Stimulated activated CD4-positive, alpha-beta T cell treated with anti-CD3 and anti-CD28 coated beads, Interleukin-1b, Interleukin-23, amount 100 ng/mL, for 4 hours (primary cell): ENCODE results near the gene TCF4.

Source experiments
- DNase-seq, 2 donors: peaks; one replicate each; pipeline ENCODE4 v3.0.0-alpha.2; 2020; ENCODE audit warnings: low read depth in 2 of 2

The TCF4 gene

DNA sequence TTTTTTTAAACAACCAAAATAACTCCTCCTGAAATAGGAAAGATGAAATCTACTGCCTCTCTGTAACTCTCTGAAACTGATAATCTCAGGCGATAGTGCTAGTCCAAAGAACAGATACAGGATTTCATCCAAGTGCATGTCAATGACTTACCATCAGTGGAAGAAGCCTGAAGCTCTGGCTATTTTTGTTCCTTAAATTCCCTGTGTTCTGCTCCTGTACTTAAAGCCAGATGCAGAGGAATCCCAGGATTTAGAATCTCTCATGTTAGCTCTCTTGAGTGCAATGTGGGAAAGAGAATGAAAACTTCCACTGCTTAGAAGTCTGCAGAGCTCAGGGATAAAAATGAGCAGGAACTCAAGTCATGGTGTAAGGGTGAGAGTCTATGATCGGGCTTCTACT, 291.9 kb downstream of the TCF4 start:
- DNase-seq, result no peak

DNA sequence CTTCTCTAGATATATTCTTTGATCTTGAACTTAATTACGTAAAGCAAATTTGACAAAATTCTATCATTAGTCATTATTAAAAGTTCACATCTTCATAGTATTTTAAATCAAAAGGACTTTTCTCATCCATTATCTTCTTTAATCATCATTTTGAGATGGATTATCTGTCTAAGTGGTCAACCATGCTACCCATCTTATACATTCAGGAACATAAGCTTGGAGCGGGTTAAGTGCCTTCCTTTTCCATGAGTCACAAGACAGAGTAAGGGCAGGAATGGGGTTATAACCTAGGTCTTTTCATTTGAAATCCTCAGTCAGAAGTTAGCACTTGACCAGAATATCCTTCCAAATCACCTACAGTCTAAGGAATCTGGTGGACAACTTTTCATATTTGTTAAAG, 297.1 kb downstream of the TCF4 start:
- DNase-seq, result no peak

DNA sequence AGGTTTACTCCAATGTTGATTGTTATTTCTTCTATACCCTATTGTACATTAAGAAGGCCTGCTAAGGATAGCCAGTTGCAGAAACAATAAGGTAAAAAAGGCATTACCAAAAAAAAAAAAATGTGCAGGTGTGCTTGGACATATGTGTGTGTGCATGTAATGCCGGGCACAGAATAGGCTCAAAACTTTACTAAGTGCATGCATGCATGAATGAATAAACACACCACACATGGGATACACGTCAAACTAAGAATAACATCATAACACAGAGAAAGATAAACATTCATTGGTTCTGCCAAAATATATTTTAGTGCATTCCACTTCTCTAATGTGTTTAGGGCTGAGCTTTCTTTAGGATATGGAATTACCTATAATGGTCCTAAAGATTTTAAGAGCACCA, 298.2 kb downstream of the TCF4 start:
- no peak for DNase-seq

DNA sequence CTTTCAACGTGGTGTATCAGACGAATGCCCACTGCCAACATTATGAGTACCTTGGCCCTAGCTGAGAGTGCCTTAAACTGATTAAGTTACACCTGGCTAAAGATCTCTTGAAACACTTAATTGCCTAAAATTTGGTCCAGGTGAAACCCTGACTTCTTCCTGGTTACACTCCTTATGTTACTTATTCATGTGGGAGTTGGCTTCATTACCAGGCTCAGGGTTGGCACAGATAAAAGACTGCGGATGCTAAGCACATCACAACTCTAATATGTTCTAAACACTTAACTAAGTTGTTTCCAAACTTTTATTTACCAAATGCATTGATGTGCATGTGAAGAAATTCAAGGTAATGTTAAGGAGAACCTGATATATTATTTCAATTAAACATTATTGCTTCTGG, 298.9 kb downstream of the TCF4 start:
- DNase-seq, result no peak

DNA sequence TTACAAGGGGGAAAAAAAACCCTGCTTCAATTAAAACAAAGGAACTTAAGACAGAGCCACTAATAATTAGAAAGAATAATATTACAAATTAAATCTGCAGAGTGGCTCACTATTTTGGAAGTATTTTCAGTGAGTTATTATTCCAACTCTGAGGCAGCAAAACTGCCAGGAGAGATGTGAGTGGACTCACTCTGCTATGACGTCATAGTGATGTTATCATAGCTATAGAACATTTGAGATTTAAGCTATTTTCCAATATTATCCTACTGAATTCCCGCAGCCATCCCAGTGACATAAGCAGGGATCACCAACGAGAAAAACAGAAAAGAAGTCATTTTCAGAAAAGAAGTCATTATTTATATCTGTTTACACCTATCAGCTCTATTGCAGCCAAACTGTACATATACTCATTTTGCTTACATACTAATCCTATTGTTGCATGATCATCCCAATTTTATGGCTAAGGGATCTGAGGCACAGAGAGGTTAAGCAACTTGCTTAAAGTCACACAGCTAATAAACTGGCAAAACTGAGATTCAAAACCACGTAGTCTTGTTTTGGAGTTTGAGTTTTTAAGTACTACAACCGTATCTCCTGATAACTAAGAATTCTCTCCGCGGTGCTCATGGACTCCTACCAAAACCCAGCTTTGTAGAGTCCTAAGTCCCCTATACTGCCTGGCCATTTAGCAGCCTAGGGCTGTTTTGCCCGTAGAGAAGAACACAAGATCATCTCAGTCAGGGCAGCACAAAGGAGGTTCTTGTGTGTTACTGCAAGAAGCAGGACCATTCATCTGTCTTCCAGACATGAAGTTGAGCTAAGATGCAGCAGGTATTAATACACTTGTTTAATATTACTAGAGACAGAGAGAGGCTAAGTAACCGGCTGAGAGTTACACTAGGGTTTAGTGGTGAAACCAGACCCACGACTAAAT, 299.8 kb downstream of the TCF4 start:
- no peak for DNase-seq

DNA sequence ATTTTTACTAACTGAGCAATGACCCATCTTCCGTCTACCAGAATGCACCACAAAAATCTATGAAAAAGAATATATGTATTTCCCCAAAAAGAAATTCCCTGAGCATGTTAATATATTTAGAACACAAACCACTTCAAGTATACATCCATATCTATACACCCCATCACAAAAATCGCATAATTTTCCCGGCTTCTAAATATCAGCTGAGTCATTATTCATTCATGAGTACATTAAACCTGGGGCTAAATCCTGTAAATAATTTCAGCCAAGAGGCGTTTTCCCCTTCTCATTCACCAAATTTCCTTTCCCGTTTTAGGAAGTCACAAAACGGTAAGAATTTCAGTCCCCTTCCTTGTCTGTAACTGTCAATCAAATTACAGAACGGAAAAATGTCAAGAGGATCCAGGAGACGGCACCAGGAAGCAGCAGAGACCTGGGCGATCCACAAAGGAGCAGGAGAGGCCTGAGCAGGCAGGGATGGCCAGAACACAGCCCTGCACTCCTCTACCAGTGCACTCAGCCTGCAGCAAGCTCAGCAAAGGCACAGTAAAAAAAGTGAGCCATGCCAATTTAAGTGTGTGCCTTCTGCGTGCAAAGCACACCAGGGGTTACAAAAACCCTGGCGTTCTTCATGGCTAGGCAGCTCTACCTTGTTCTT, 300.7 kb downstream of the TCF4 start:
- no peak for DNase-seq

DNA sequence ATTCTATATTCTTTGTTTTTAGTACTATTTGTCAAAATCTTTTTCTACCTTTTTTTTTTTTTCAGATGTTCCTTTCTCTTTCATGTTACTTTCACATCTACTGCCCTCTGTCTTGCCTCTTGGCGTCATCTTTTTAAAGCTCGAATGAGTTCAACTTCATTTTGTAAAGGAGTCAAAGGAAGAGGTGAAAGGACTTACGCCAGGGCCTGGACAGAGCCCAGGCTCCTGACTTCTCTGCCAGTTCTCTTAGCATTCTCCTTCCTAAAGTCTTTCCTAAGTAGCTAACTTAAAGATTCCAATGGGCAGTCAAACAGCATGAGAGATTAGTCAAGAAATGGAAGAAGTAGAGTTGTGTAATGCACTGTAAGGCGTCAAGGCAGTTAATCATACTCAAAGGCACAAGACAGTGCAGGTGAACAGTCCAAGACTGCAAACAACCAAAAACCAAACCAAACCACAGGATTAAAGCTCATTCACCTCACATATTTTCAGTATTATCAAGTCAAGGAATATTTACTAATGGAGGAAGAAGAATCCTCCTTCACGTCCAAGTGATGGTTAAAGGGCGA, 301.7 kb downstream of the TCF4 start:
- no peak for DNase-seq

DNA sequence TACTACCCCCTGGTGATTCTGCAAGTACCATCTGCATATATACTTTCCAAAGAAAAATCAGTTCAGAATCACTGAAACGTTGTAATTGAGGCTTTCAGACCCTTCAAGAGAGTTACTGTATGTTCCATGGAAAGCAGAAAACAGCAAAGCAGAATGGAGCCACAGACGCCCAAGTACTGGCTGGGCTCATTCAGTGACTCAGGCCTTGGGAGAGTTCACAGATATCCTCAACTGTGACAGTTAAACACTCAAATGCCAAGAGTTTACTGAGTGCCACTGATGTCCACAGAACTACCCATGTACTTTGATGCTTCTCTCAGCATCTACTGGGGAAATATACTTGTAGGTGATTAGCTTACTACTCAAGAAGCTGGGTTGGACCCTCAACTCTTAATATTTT, 303.4 kb downstream of the TCF4 start:
- no peak for DNase-seq

DNA sequence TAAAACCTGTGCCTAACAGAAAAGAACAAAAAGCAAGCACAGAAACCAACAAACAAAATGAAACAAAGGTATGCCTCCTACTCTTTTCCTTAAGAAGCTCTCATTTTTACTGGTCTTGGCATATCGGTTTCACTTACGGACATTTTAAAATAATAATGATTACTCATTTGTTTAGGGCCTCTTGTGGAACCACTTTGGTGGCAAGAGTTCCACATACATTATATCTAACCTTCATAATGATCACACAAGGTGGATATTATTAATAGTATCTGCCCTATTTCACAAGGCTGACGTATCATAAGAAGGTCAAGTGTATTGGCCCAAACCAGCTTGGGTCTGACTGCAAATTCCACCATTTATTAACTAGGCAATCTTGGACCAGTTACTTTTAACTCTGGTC, 304.7 kb downstream of the TCF4 start:
- no peak for DNase-seq

DNA sequence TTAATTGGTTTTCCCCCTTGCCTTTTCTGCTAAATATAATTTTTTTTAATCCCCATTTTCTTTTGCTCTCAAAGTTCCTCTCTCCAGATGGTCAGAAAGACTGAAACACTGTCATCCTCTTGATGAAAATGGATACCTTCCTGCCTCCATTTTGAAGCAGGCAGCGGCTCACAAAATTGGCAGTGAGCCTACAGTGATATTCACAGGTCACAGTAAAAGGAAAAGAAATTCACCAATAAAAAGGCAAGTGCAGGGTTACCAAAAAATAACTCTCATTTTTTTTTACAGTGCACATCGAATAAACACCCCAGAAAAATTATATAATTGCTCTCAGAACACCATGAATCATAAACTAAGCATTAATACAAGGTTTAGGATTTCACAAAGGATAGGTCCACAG, 307.5 kb downstream of the TCF4 start:
- DNase-seq, result no peak

DNA sequence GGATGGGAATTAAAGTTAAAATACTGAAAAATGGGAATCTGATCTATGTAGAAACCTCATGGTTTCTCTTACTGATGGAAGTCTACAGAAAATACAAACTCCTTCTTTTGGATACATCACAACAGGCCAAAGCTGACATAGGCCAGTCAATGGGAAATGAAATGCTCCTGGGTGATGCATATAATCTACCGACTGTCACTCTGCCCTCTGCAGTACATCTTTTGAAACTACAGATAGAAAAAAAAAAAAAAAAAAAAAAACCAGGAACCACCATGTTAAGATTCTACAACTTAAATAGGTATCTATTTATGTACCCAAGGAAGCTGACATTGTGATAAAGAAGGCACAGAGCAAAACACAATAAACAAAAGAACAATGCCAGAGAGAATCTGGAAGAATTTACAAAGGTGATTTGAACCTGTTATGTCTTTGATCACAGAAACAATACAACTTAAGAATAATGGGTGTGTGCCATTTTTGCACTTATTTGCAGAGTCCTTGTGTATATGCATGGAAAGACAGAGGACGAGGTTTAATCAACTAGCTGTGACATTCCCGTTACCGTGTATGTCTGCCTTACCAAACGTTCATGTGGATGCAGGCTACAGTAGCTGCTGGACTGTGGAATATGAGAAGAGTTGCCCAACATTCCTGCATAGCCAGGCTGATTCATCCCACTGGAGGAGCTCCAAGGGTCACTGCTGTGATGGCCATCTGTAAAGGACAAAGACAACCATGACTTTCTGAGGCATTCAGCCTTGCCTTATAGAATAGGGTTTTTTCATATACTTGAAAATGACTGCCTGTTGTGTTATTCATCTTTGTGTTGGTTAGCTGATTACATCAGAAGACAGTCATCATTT, 312.7 kb downstream of the TCF4 start:
- no peak for DNase-seq

DNA sequence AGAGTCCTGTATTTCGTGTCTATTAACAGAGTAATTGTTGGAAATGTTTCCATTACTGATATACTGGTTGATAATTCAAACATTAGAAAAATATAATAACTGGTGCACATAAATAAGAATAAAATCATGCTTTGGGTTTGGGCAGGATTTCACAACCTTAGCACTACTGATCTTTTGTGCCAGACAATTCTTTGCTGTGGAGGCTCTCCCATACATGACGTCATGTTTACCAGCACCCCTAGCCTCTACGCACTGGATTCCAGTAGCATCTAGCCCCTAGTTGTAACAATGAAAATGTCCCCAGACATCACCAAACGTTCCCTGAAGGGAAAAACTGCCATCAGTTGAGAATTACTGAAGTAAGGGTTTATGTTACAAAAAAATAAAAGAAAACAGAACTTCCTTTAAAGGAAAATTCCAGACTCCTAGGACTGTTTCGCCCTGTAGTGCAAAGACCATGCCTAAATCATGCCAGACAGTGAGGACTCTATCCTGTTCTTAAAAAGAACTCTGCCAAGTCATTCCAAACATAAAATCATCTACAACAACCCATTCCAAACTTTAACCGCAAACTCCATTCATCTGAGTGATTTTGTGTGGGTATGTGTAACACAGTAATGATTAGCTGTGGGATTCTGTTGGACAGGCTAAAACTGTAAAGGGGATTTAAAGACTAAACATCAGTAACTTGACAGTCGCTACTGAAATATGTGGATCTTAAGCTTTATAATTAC, 315.3 kb downstream of the TCF4 start:
- DNase-seq, result no peak

DNA sequence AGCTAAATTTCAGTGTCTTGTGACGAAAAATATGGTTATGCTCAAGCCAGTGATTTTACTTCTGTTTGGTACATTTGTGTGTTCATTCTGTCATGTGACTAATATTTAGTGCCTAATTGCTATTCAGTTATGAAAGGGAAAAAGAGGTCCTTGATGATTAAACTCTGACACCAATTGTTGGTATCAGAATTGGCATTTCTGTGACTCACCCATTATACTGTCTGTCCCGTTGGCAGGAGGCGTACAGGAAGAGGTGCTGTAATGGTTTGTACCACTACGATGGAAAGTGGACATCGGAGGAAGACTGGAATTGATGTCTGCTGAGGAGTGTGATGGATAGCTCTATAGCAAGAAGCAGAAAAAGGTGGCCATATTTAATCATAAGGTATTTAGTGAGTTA, 318.4 kb downstream of the TCF4 start:
- DNase-seq, result no peak

DNA sequence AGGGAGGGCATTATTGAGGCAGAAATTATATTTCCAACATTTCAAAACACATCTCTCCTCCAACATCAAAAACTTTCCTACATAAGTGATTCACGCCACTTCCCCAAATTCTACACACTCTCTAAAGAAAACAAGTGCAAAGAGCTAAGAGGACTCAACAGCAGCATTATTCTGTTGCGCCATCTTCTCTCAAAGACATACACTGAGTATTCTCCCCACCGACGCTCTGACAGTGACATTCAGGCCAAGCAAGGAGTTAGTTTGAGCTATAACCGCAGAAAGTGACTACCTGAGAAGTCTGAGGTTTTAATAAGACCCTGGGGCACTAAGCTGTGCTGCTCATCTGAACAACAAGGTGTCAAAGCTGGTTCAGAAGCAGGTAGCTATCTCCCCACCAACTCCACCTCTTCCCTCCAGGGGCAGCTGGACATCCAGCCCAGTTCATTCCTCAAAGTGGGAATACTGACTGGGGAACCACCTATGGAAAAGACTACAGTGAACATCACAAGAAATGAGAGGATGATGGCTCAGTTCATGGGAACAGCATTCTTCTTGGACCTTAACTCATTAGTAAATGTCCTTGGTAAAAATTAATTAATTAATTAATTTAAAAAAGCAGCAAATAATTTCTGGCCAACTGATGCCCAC, 319.2 kb downstream of the TCF4 start:
- no peak for DNase-seq

DNA sequence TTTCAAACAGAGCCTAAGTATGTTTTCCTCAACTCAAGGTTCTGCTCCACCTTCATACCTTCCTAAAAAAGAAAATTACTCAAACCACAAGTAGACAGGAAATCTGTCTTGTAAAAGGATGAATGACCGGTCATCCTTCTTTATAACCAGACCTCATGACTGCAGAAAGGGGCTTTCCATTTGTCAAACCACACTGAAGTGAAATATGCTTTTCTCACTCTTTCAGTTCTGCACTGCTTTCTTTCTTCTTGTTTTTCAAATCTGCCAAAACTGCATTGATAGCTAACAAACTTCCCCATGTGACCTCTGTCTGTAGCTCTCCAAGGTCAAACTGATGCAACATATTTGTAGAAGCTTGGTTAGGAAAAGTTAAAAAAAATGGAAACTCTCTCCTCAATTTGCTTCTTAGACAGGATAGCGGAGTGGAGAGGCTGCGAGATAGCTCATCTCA, 319.8 kb downstream of the TCF4 start:
- DNase-seq, result no peak

DNA sequence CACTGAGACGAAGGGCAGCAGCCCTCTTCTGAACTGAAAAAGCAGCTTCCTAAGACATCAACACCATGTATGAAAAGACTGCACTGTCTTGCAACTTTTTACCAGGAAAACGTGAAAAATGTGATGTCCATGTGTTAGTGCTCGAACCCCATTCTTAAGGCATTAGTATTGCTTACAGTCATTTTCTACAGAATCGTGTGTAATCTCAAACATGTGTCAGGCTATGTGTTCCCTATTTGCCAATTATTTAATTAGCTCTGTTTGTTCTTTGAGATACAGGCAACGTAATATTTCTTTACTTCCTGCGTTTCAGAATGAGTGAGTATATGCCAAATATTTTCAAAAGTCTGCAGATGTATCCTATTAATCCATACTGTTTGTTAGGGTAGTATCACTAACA, 321.0 kb downstream of the TCF4 start:
- DNase-seq, result no peak

DNA sequence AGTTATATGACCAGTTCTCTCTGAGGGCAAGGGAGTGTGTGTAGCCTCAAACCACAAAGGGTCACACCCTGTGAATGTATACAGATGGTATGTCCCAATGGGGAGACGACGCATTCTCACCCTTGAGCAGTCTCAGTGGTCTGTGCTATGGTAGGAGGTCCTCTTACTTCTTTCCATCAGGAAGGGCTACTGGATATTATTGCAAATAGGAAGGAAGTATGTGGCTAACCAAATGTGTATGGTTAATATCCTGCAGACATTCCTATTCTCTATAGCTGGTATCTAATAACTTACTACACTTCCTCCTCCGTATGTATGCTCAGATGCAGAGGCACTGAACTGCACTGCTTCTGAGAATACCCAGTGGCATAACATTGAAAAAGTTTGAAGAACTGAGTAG, 322.0 kb downstream of the TCF4 start:
- no peak for DNase-seq

DNA sequence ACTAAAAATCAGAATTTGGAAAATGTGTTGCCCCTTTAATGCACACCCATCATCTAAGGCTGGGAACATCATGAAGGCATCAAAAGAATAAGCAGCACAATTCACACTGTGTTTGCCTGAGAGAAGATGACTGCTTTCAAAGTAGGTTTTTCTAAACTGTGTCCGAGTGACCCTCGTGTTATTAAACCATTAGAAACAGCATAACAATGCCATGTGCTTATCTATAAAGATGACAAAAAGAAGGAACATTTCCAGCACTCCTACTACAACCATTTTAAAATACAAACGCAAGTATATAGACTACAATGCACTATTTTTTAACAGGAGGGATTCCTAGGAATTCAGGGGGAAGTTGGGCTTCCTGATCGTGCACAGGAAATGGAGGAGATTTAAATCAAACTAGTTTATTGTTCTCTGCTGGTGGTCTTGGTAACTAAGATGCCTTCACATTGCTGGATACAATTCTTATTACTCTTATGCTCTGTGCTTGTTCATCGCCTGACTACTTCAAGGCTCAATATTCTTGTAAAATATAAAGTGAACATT, 322.8 kb downstream of the TCF4 start:
- no peak for DNase-seq

DNA sequence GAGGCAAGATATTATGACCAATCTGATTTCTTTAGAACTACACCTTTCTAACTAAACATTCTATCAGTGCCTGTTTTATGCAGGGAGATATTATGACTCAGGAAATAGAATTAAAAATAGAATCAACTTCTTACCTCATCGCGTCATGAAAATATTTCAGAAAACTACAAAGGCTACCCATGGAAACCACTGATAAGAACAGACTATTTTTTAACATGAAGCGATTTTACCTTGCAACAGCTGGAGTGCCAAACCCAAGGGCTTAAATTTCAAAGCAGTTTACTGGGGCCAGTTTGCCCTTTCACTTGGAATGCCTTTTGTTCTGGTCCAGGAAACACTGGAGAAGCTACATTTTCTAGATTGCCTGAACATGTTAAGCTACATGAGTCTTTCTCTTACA, 323.9 kb downstream of the TCF4 start:
- DNase-seq, result no peak

DNA sequence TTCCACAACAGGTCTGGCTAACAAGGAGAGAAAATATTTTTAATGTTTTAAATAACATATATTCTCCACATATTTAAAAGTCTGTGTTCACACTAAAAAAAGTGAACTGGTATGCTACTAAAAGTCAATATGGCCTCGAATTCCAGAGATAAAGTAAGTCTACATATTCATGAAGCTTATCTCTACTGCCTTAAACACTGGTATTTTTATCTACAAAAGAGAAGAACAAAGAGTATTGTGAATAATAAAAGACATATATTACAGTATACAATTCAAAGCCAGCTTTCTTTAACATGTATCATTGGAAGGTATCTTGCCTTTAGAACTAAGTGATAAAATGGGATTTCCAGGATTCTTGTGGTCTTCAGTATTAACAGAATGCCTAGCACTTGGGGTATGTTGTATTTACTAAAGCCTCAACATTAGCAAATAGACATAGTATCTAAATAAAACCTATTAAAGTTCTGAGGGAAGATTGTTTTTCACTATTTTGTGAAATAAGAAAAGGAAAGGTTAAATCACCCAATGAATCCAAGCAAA, 325.9 kb downstream of the TCF4 start:
- no peak for DNase-seq
